Stomach (tissue), 9 donors: ENCODE data around the gene MRPL27. TPM values are rescaled to one million over a fixed set of nuclear protein-coding genes. Genes with fewer than 3 reads are reported as not detected.

ENCODE experiments used
- DNase-seq, 2 donors: peaks; one replicate each; pipeline versions ENCODE4 v3.0.0 to v3.0.0-alpha.2; 2013 to 2019
- H3K27ac ChIP-seq, 5 donors: fragments of 200-600 bp in 4 of 5; sonication (generic) in 4 of 5; one replicate each; pipeline ENCODE4 v1.5.1; 2013 to 2019; ENCODE audit warnings: mild to moderate bottlenecking in 1 of 5, moderate library complexity in 1 of 5
- H3K27me3 ChIP-seq, 3 donors: fragments of 200-600 bp; sonication (generic); one replicate each; pipeline ENCODE4 v1.5.1; 2017 to 2019; ENCODE audit warnings: mixed run types in 1 of 3
- H3K36me3 ChIP-seq, 4 donors: fragments of 200-600 bp; sonication (generic); 1 replicate in 3 of 4; 2 replicates in 1 of 4; pipeline ENCODE4 v1.5.1; 2016 to 2019
- H3K4me1 ChIP-seq, 4 donors: fragments of 200-600 bp; sonication (generic); one replicate each; pipeline ENCODE4 v1.5.1; 2016 to 2019
- H3K4me3 ChIP-seq, 4 donors: fragments of 200-600 bp; sonication (generic) in 3 of 4; one replicate each; pipeline ENCODE4 v1.5.1; 2016 to 2019; ENCODE audit warnings: mild to moderate bottlenecking in 1 of 4
- H3K9me3 ChIP-seq, 4 donors: fragments of 200-600 bp; sonication (generic); one replicate each; pipeline ENCODE4 v1.5.1; 2016 to 2019
- EP300 ChIP-seq: sonication (generic); formaldehyde crosslinking; IDR thresholded peaks from one replicate; pipeline ENCODE4 v1.6.1; 2017; ENCODE audit warnings: antibody characterized with exemption
- POLR2A ChIP-seq, 4 donors: fragments of 450-650 bp; IDR thresholded peaks; one replicate each; pipeline ENCODE4 v1.6.1; 2016; ENCODE audit warnings: antibody characterized with exemption in 4 of 4, control low read depth in 2 of 4, mild to moderate bottlenecking in 1 of 4, moderate library complexity in 1 of 4
- POLR2AphosphoS5 ChIP-seq, 3 donors: sonication (generic); formaldehyde crosslinking; IDR thresholded peaks; one replicate each; pipeline ENCODE4 v1.6.1; 2016; ENCODE audit warnings: antibody characterized with exemption in 3 of 3
- WGBS, 5 donors: extraction: QIAGEN DNeasy Blood & Tissue Kit in 3 of 5; methylation state at CpG; one replicate each; pipeline versions ENCODE4 v1.1.5 to v1.1.7; 2013 to 2018; 5-methylcytosine and 5-hydroxymethylcytosine counted together
- intact Hi-C: fragments of 100-400 bp; cut with DNase I; formaldehyde crosslinking; loops from one replicate; pipeline ENCODE4 v1.15.1; 2023; ENCODE audit warnings: low total_unique reads
- polyA plus RNA-seq, 3 donors: library from polyadenylated mRNA; stranded (reverse); fragments of 200-250 nt; gene quantifications; one replicate each; pipeline ENCODE4 v1.2.3, GENCODE V29; 2013
- total RNA-seq, 5 donors: library from RNA; depleted of rRNA; stranded (reverse); fragments of >200 nt; gene quantifications; one replicate each; pipeline versions ENCODE4 v1.1.0 to v1.2.3, GENCODE V29; 2014 to 2016
- TF ChIP-seq, protein P1 (sequence below), 7 experiments: fragments of 450-650 bp in 4 of 7; fragments of 200-600 bp in 3 of 7; sonication (generic) in 3 of 7; IDR thresholded peaks; one replicate each; pipeline ENCODE4 v1.5.1; 2016 to 2019; ENCODE audit warnings: antibody characterized with exemption in 7 of 7, control low read depth in 2 of 7, mild to moderate bottlenecking in 1 of 7
- donor health status: healthy with polysubstance abuse.
- donor health status: Bipolar disorder and iron deficiency.
- donor health status: healthy.

The MRPL27 gene
- total and polyA plus RNA-seq, 8 donors = 25.0 to 258 (median 60.1) TPM

DNA sequence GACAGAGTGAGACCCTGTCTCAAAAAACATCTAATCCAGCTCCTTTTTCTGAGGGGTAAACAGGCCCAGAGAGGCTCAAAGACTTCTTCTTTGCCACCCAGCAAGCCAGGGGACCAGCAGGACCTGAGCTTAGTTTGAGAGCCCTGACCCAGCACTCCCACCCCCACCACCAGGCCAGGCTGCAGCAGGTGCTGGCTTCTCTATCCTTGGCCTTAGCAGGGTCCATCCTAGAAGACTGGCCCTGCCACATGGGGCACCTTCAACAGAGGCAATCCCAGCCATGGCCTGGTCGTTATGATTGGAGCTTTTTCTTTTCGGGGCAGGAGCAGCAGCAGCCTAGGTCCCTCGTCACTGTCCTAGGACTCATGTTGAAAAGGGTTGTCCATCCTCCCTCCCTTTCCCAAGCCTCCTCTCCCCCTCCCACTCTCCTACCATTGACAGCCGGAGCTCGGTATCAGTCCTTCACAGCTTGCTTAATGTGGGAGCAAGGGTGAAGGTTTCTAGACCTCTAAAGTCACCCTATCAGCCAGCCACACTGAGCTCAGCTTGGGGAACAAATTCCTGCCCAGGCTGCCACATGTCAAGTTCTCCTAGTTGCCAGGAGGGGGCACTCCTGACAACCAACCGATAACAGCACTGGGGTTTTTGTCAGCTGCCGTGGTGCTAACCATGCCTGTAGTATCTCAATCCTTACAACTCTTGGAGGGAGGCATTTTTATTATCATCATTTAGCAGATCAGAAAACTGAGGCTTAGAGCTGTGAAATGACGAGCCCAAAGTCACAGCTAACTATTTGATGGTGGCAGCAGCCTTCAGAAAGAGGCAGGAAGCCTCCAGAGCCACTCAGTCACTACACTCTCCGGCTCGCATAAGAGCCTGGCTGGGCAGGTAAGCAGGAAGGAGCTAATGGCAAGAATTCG, 11.2 kb downstream of the MRPL27 start:
- intact Hi-C loops = loop anchor here (10.0 kb wide), 1 partner anchor 113 kb away; the partner anchor contains the start of gene RSAD1
- WGBS, 5 donors = 18 to 27% (median 22%) methylated on average over 11 of the region's 11 CpGs
- no peaks in the 10 kb centered on the region for H3K9me3 ChIP-seq
- H3K27me3 ChIP-seq = no peaks in the 10 kb centered on the region
- no peak overlapping the region for H3K4me3 ChIP-seq
- peak overlapping the region; percentile 13 to 73 (median 60) for H3K27ac ChIP-seq
- H3K36me3 ChIP-seq = peaks cover 38 to 70% (median 65%) of the 10 kb centered on the region in 4 donors
- TF ChIP-seq, protein P1, sequence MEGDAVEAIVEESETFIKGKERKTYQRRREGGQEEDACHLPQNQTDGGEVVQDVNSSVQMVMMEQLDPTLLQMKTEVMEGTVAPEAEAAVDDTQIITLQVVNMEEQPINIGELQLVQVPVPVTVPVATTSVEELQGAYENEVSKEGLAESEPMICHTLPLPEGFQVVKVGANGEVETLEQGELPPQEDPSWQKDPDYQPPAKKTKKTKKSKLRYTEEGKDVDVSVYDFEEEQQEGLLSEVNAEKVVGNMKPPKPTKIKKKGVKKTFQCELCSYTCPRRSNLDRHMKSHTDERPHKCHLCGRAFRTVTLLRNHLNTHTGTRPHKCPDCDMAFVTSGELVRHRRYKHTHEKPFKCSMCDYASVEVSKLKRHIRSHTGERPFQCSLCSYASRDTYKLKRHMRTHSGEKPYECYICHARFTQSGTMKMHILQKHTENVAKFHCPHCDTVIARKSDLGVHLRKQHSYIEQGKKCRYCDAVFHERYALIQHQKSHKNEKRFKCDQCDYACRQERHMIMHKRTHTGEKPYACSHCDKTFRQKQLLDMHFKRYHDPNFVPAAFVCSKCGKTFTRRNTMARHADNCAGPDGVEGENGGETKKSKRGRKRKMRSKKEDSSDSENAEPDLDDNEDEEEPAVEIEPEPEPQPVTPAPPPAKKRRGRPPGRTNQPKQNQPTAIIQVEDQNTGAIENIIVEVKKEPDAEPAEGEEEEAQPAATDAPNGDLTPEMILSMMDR (IDR thresholded peaks at IDR 0.05) = peak in 5 of 7 experiments; percentile 59 to 77 (median 75)
- no peak for TF ChIP-seq EP300
- peak in 1 of 4 donors; percentile 9 for TF ChIP-seq POLR2A (IDR thresholded peaks at IDR 0.05)
- TF ChIP-seq POLR2AphosphoS5 (IDR thresholded peaks at IDR 0.05) = peak in 2 of 3 donors; percentile 12 to 72
- DNase-seq = peak; percentile 73 to 91
- H3K4me1 ChIP-seq = peaks cover 28 to 63% (median 44%) of the 10 kb centered on the region in 4 donors

DNA sequence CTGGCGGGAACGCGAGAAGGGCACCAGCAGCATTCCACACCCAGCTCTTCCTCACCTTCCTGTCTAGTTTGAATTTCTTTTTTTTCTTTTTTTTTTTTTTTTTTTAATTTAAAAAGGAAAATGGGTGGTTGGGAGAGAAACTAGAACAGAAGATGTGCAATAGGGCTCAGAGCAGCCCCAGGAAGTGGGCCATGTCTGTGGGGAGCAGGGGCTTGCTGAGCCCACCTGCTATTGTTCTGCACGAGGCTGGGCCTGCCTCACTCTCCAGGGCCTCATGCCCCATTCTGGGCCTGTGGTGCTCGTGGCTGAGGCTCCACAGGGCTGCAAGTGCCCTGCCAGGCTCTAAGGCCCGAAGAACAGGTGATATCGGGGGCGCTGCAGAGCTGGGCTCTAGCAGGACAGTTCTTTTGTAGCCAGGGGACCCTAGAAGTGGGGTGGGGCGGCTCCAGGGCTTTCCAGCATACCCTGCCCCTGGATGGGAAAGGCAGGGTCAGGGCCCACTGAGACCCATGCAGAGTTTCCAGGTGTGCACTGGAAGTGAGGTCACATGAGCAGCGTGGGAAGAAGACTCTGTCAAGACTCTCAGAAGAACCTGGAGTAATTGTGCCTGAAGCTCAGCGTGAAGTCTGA, 12.4 kb downstream of the MRPL27 start:
- peak overlapping the region in 3 of 5 donors; percentile 53 to 73 (median 59) for H3K27ac ChIP-seq
- TF ChIP-seq POLR2A (IDR thresholded peaks at IDR 0.05) (no peak), POLR2AphosphoS5 (IDR thresholded peaks at IDR 0.05) (no peak), EP300 (no peak)
- TF ChIP-seq, protein P1 (IDR thresholded peaks at IDR 0.05) = no peak
- H3K27me3 ChIP-seq = no peaks in the 10 kb centered on the region
- DNase-seq = no peak
- H3K4me3 ChIP-seq = no peak overlapping the region
- peaks cover 45 to 70% (median 65%) of the 10 kb centered on the region in 4 donors for H3K36me3 ChIP-seq
- no peaks in the 10 kb centered on the region for H3K9me3 ChIP-seq
- H3K4me1 ChIP-seq = peaks cover 28 to 63% (median 46%) of the 10 kb centered on the region in 4 donors
- WGBS, 5 donors = 74 to 81% (median 76%) methylated on average over 11 of the region's 11 CpGs
- intact Hi-C loops = loop anchor here (10.0 kb wide), 1 partner anchor 114 kb away; the partner anchor contains the start of gene RSAD1

DNA sequence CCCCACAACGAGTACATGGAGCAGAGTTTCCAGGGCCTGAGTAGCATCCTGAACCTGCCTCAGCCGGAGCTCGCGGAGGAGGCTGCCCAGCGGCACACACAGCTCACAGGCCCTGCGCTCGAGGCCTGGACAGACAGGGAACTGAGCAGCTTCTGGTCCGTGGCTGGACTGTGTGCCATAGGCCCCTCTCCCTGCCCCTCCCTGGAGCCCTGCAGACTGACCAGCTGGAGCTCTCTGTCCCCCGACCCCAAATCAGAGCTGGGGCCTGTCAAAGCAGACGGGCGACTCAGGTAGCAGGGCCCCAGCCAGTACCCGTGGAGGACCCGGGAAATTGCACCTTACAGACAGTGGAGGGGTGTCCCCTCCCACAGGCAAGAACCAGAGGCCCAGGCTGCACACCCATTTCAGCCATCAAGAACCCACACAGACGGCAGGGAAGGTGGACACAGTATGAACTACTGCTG, 13.0 kb downstream of the MRPL27 start:
- no peaks in the 10 kb centered on the region for H3K27me3 ChIP-seq
- H3K9me3 ChIP-seq = no peaks in the 10 kb centered on the region
- no peak overlapping the region for H3K4me3 ChIP-seq
- no peak for DNase-seq
- TF ChIP-seq EP300 = no peak
- no peak for TF ChIP-seq POLR2A (IDR thresholded peaks at IDR 0.05)
- TF ChIP-seq POLR2AphosphoS5 (IDR thresholded peaks at IDR 0.05) = no peak
- TF ChIP-seq, protein P1 (IDR thresholded peaks at IDR 0.05) = no peak
- intact Hi-C loops = loop anchor here (10.0 kb wide), 1 partner anchor 115 kb away; the partner anchor contains the start of gene RSAD1
- peaks cover 50 to 70% (median 65%) of the 10 kb centered on the region in 4 donors for H3K36me3 ChIP-seq
- peaks cover 28 to 64% (median 45%) of the 10 kb centered on the region in 4 donors for H3K4me1 ChIP-seq
- 56 to 79% (median 65%) methylated on average over 6 to 14 of the region's 14 CpGs for WGBS, 5 donors
- peak overlapping the region in 4 of 5 donors; percentile 48 to 73 (median 56) for H3K27ac ChIP-seq
